ENCODE data around the gene MMP14. TPM values are rescaled to one million over a fixed set of nuclear protein-coding genes. Genes with fewer than 3 reads are reported as not detected.

Gene MMP14
- total RNA-seq, 2 experiments from 2014 or later = 2.8 to 9.0 TPM

DNA sequence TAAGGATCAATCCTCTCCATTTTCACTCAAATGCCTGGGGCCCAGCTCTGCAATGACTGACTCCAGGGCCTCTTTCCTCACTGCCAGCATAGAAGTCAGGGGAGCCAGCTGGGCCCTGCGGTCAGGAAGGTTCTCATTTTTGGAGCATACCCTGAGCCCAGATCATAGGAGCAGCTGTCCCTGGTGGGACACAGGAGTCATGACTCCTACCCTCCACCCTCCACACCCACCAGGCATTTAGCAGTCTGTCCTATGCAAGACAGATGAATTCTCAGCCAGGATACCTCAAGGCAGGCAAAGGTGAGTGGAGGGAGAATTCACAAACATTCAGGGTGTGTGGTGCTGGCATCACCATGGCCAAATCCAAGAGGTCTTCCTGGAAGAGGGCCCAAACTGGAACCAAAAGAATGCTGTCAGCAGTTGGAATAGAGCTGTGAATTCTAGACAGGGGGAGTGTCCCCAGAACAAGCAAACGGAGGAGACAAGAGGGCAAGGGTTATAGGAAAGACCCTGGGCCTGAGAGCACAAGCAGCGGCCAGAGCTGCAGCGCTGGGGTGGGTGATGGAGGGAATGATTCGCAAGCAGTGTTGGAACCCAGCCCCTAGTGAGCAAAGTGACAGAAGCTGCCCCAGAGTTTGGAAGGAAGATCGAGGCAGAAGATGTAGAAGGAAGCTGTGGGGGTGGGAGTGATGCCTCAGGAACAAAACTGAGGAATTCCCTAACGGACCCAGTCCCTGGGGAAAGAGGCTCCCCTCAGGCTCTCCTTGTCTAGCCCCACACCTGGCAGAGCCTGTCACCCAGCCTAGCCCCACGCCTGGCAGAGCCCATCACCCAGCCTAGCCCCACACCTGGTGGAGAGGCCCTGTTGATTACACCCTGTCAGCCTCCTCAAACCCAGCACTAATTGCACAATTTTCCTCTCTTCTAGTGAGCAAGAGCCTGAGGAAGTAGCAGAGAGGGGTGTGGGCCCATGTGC, 42.2 kb downstream of the MMP14 start:
- CTCF ChIA-PET (ENCODE audit: unreplicated experiment) = no interaction called here
- Histone ChIP-seq H4K20me1 (ENCODE audit: insufficient read depth, low read length) (no peaks in the 10 kb centered on the region), H3K4me3 (ENCODE audit: low read depth, low read length, poor library complexity, severe bottlenecking) (no peak overlapping the region), H3K4me1 (ENCODE audit: insufficient read depth, low read length, poor library complexity, severe bottlenecking) (peaks cover 28% of the 10 kb centered on the region), H3K9me3 (ENCODE audit: low read length) (no peaks in the 10 kb centered on the region), H3K4me2 (ENCODE audit: low read length) (no peak overlapping the region), H3K9me2 (ENCODE audit: insufficient read depth, low read length) (no peaks in the 10 kb centered on the region), H3K27ac (ENCODE audit: low read depth, low read length, poor library complexity, severe bottlenecking) (no peak overlapping the region), H3K36me3 (ENCODE audit: insufficient read depth, low read length) (peaks cover 64% of the 10 kb centered on the region), H3K79me2 (ENCODE audit: insufficient read depth, low read depth, low read length) (peaks cover 6% of the 10 kb centered on the region; the same call in 1 of the 2 replicates), H2AFZ (ENCODE audit: low read length) (no peak overlapping the region)
- no TSS peak for BruUV-seq (replicated peaks)
- no peak for DNase-seq (ENCODE audit: low spot score)
- intact Hi-C loops (cut with micrococcal nuclease; ENCODE audit: unreplicated experiment) = no loop called here
- TF ChIP-seq, protein P1, sequence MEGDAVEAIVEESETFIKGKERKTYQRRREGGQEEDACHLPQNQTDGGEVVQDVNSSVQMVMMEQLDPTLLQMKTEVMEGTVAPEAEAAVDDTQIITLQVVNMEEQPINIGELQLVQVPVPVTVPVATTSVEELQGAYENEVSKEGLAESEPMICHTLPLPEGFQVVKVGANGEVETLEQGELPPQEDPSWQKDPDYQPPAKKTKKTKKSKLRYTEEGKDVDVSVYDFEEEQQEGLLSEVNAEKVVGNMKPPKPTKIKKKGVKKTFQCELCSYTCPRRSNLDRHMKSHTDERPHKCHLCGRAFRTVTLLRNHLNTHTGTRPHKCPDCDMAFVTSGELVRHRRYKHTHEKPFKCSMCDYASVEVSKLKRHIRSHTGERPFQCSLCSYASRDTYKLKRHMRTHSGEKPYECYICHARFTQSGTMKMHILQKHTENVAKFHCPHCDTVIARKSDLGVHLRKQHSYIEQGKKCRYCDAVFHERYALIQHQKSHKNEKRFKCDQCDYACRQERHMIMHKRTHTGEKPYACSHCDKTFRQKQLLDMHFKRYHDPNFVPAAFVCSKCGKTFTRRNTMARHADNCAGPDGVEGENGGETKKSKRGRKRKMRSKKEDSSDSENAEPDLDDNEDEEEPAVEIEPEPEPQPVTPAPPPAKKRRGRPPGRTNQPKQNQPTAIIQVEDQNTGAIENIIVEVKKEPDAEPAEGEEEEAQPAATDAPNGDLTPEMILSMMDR (conservative IDR thresholded peaks at IDR 0.05; ENCODE audit: low read length) = no peak
- no peak for TF ChIP-seq EZH2phosphoT487 (IDR thresholded peaks at IDR 0.05; ENCODE audit: borderline replicate concordance, low read depth, low read length)
- POLR2A ChIA-PET = no interaction called here

DNA sequence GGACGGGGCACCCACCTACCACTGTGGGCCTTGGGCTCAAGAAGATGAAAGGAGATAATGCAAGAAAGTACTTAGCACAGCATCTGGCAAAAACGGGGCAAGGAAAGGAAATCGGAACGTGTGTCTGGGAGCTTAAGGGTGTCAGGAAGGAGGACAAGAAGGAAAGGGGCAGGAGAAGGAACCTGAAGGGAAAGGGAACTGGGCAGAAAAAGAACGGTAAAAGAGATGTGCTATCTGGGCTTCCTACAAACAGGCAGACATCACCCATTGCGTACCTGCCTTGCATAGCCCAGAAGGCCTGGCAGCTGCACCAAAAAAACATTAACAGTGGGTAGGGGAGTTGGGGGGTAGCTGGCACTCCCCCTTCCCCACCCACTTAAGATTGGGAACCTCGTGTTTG, 45.7 kb downstream of the MMP14 start:
- Histone ChIP-seq H3K79me2 (ENCODE audit: insufficient read depth, low read depth, low read length) (no peaks in the 10 kb centered on the region), H2AFZ (ENCODE audit: low read length) (no peak overlapping the region), H3K4me1 (ENCODE audit: insufficient read depth, low read length, poor library complexity, severe bottlenecking) (peaks cover 54% of the 10 kb centered on the region), H3K9me2 (ENCODE audit: insufficient read depth, low read length) (no peaks in the 10 kb centered on the region), H3K27ac (ENCODE audit: low read depth, low read length, poor library complexity, severe bottlenecking) (peak overlapping the region; percentile 66), H3K4me2 (ENCODE audit: low read length) (peak overlapping the region; percentile 79), H3K36me3 (ENCODE audit: insufficient read depth, low read length) (peaks cover 28% of the 10 kb centered on the region), H3K9me3 (ENCODE audit: low read length) (no peaks in the 10 kb centered on the region), H4K20me1 (ENCODE audit: insufficient read depth, low read length) (no peaks in the 10 kb centered on the region), H3K4me3 (ENCODE audit: low read depth, low read length, poor library complexity, severe bottlenecking) (no peak overlapping the region)
- CTCF ChIA-PET (ENCODE audit: unreplicated experiment) = interaction anchor here (0.9 to 1.1 kb wide), 2 partner anchors 11 to 14 kb away, joined by 3 read pairs; no protein-coding TSS in a partner anchor
- BruUV-seq (replicated peaks) = no TSS peak
- no peak for DNase-seq (ENCODE audit: low spot score)
- POLR2A ChIA-PET = interaction anchor here (0.6 to 7.6 kb wide), 5 partner anchors 8 to 36 kb away, joined by 3 to 65 read pairs (median 3); partner anchors contain the start of gene LRP10
- TF ChIP-seq, protein P1 (conservative IDR thresholded peaks at IDR 0.05; ENCODE audit: low read length) = no peak
- TF ChIP-seq EZH2phosphoT487 (IDR thresholded peaks at IDR 0.05; ENCODE audit: borderline replicate concordance, low read depth, low read length) = no peak
- intact Hi-C loops (cut with micrococcal nuclease; ENCODE audit: unreplicated experiment) = no loop called here
